ENCODE measurements around the gene BTN1A1.
"Not testable (repeated sequence)": the region's sequence is repeated elsewhere in the genome, so short reads cannot be mapped to it uniquely, and the experiment has no call there.

BTN1A1 gene

GRCh38 chr6:26457806-26458688 lies 42.1 kb upstream of the BTN1A1 start, which contains the start of gene BTN2A1:
BTN2A1 (plus strand) TSS chr6:26457955; CDS start chr6:26458637, 682 bp downstream.
- peak within 1 kb of the TSS; percentile 98 to 99 (median 98) for H3K27ac Mint-ChIP-seq
- no peaks in the 10 kb centered on the region for H3K9me3 Mint-ChIP-seq
- H3K36me3 Mint-ChIP-seq (ENCODE audit: low read depth): peaks cover 37% of the 10 kb centered on the region
- peaks cover 37% of the 10 kb centered on the region for H3K4me1 Mint-ChIP-seq
- H3K4me3 Mint-ChIP-seq: peak within 1 kb of the TSS; percentile 98
- TF ChIP-seq, protein P1, sequence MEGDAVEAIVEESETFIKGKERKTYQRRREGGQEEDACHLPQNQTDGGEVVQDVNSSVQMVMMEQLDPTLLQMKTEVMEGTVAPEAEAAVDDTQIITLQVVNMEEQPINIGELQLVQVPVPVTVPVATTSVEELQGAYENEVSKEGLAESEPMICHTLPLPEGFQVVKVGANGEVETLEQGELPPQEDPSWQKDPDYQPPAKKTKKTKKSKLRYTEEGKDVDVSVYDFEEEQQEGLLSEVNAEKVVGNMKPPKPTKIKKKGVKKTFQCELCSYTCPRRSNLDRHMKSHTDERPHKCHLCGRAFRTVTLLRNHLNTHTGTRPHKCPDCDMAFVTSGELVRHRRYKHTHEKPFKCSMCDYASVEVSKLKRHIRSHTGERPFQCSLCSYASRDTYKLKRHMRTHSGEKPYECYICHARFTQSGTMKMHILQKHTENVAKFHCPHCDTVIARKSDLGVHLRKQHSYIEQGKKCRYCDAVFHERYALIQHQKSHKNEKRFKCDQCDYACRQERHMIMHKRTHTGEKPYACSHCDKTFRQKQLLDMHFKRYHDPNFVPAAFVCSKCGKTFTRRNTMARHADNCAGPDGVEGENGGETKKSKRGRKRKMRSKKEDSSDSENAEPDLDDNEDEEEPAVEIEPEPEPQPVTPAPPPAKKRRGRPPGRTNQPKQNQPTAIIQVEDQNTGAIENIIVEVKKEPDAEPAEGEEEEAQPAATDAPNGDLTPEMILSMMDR (IDR thresholded peaks at IDR 0.05; ENCODE audit: unreplicated experiment in 3 of 3): no peak
- no peaks in the 10 kb centered on the region for H3K27me3 Mint-ChIP-seq (ENCODE audit: low read depth)

- H3K9me3 Mint-ChIP-seq: no peaks in the 10 kb centered on the region
- H3K4me3 Mint-ChIP-seq: peak overlapping the region; percentile 79 to 84 (median 82)
- H3K36me3 Mint-ChIP-seq (ENCODE audit: low read depth): peaks cover 49% of the 10 kb centered on the region
- TF ChIP-seq, protein P1 (IDR thresholded peaks at IDR 0.05; ENCODE audit: unreplicated experiment in 3 of 3): no peak
- H3K4me1 Mint-ChIP-seq: peaks cover 40% of the 10 kb centered on the region
- H3K27me3 Mint-ChIP-seq (ENCODE audit: low read depth): no peaks in the 10 kb centered on the region
- H3K27ac Mint-ChIP-seq: peak overlapping the region; percentile 34 to 98 (median 42)
Measured at GRCh38 chr6:26459023-26459810, 40.9 kb upstream of the BTN1A1 start.

DNA sequence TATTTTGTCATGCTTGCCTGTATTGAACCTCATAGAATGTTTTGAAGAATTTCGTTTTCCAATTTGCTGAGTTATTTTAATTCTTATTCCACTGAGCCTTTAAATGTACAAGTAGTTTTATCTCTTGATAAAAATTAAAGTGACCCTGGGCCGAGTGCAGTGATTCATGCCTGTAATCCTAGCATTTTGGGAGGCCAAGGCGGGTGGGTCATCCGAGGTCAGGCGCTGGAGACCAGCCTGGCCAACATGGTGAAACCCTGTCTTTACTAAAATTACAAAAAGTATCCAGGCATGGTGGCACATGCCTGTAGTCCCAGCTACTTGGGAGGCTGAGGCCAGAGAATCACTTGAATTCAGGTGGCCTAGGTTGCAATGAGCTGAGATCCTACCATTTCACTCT lies 38.8 kb upstream of the BTN1A1 start:
- H3K9me3 Mint-ChIP-seq; H3K27ac Mint-ChIP-seq; H3K27me3 Mint-ChIP-seq (ENCODE audit: low read depth): not testable (repeated sequence)
- H3K36me3 Mint-ChIP-seq (ENCODE audit: low read depth): peaks cover 70% of the 10 kb centered on the region
- peak overlapping the region; percentile 25 to 60 (median 52) for H3K4me3 Mint-ChIP-seq
- H3K4me1 Mint-ChIP-seq: peaks cover 40% of the 10 kb centered on the region

- no peaks in the 10 kb centered on the region for H3K9me3 Mint-ChIP-seq
- H3K36me3 Mint-ChIP-seq (ENCODE audit: low read depth): peaks cover 93% of the 10 kb centered on the region
- peaks cover 19% of the 10 kb centered on the region for H3K4me1 Mint-ChIP-seq
- no peak overlapping the region for H3K4me3 Mint-ChIP-seq
- H3K27me3 Mint-ChIP-seq (ENCODE audit: low read depth): no peaks in the 10 kb centered on the region
- H3K27ac Mint-ChIP-seq: peak overlapping the region in 1 of 3 experiments; percentile 13
- TF ChIP-seq, protein P1 (IDR thresholded peaks at IDR 0.05; ENCODE audit: unreplicated experiment in 3 of 3): no peak
Measured at GRCh38 chr6:26464014-26464413, 36.1 kb upstream of the BTN1A1 start.

DNA sequence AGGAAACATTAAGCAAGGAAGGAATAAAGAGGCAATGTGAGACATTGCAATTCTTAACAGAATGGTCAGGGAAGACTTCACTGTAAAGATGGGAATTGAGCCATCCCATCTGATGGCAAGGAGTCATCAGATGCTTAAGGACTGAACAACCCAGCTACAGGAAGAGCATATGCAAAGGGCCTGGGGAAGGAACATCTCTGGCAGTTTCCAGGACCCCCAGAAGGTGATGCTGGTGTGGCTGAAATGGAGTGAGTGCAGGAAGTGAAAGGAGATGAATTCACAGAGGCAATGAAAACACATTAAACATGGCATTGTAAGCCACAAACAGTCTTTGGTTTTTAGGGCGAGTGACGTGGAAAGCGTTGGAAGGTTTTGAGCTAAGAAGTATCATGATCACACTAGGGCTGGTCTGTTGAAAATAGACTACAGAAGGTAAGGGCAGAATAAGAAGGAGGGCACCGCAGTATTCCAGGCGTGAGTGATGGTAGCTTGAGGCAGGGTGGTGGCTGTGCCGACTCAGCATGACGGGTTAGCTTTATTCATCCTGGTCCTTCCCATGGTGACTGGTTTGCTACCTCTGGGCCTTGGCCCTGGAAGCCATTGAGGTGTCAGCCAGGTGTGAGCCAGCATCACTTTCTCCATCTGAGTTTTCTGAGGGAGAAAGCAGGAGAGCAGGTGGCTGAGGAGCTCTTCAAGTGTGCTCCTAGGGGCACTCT lies 35.5 kb upstream of the BTN1A1 start:
- no peaks in the 10 kb centered on the region for H3K27me3 Mint-ChIP-seq (ENCODE audit: low read depth)
- H3K4me1 Mint-ChIP-seq: peaks cover 13% of the 10 kb centered on the region
- H3K27ac Mint-ChIP-seq: peak overlapping the region in 1 of 3 experiments; percentile 13
- no peaks in the 10 kb centered on the region for H3K9me3 Mint-ChIP-seq
- TF ChIP-seq, protein P1 (IDR thresholded peaks at IDR 0.05; ENCODE audit: unreplicated experiment in 3 of 3): no peak
- no peak overlapping the region for H3K4me3 Mint-ChIP-seq
- peaks cover 95% of the 10 kb centered on the region for H3K36me3 Mint-ChIP-seq (ENCODE audit: low read depth)

- Mint-ChIP-seq H3K4me3 (no peak overlapping the region), H3K27ac (no peak overlapping the region), H3K9me3 (no peaks in the 10 kb centered on the region), H3K36me3 (ENCODE audit: low read depth) (peaks cover 93% of the 10 kb centered on the region), H3K4me1 (peaks cover 6% of the 10 kb centered on the region), H3K27me3 (ENCODE audit: low read depth) (no peaks in the 10 kb centered on the region)
- TF ChIP-seq, protein P1 (IDR thresholded peaks at IDR 0.05; ENCODE audit: unreplicated experiment in 3 of 3): no peak
Measured at GRCh38 chr6:26465776-26466175, 34.3 kb upstream of the BTN1A1 start.
